WTC11 (cell line): ENCODE results near the gene CDRT4. TPM values are rescaled to one million over a fixed set of nuclear protein-coding genes. Genes with fewer than 3 reads are reported as not detected.

ENCODE experiments used
- ATAC-seq: fragments of 200-7000 bp; cut with Tn5 transposase; 2 replicates; pipeline ENCODE4 v1.10.0; 2021; ENCODE audit warnings: mild to moderate bottlenecking, moderate library complexity
- CTCF ChIA-PET: fragments of 300-600 bp; sonication (Branson Sonifier 250); formaldehyde crosslinking; loops from one replicate; lab custom pipeline; 2021; ENCODE audit warnings: antibody characterized with exemption; lab: Charles Lee
- POLR2A ChIA-PET: fragments of 350-600 bp; sonication (Branson Sonifier 250); formaldehyde crosslinking; loops from one replicate; lab custom pipeline; 2021; ENCODE audit warnings: antibody characterized with exemption; lab: Charles Lee
- DNase-seq: peaks from one replicate; pipeline ENCODE4 v3.0.0; 2021; ENCODE audit warnings: low spot score
- H3K27ac Mint-ChIP-seq: 2 replicates; pipeline ENCODE4 v1.8.0; 2021; ENCODE audit warnings: mixed read lengths
- H3K27me3 Mint-ChIP-seq: 2 replicates; pipeline ENCODE4 v1.8.0; 2021; ENCODE audit warnings: low read depth, mild to moderate bottlenecking, moderate library complexity, mixed read lengths
- H3K36me3 Mint-ChIP-seq: 2 replicates; pipeline ENCODE4 v1.8.0; 2021; ENCODE audit warnings: mixed read lengths
- H3K4me1 Mint-ChIP-seq: 2 replicates; pipeline ENCODE4 v1.8.0; 2022; ENCODE audit warnings: mixed read lengths
- H3K4me3 Mint-ChIP-seq: 2 replicates; pipeline ENCODE4 v1.8.0; 2021; ENCODE audit warnings: mild to moderate bottlenecking, moderate library complexity, mixed read lengths
- H3K9me3 Mint-ChIP-seq: 2 replicates; pipeline ENCODE4 v1.8.0; 2021; ENCODE audit warnings: mixed read lengths
- CBFB ChIP-seq: sonication (generic); formaldehyde crosslinking; IDR thresholded peaks from 2 replicates; pipeline ENCODE4 v1.8.1; 2022; ENCODE audit warnings: mild to moderate bottlenecking, low read depth, missing genetic modification reagents
- NFATC4 ChIP-seq: fragments of 250-450 bp; sonication (Bioruptor Pico); IDR thresholded peaks from 2 replicates; pipeline ENCODE4 v1.9.0; 2021; ENCODE audit warnings: mild to moderate bottlenecking
- SMAD4 ChIP-seq: sonication (generic); formaldehyde crosslinking; IDR thresholded peaks from 2 replicates; pipeline ENCODE4 v1.8.0; 2022; ENCODE audit warnings: mild to moderate bottlenecking, missing genetic modification reagents
- SP1 ChIP-seq: sonication (generic); formaldehyde crosslinking; conservative IDR thresholded peaks from 2 replicates; pipeline ENCODE4 v1.8.1; 2022; ENCODE audit warnings: missing genetic modification reagents
- TEAD1 ChIP-seq: sonication (generic); formaldehyde crosslinking; IDR thresholded peaks from 2 replicates; pipeline ENCODE4 v1.8.0; 2022; ENCODE audit warnings: mild to moderate bottlenecking, missing genetic modification reagents
- TP53 ChIP-seq: sonication (generic); formaldehyde crosslinking; IDR thresholded peaks from 2 replicates; pipeline ENCODE4 v1.8.1; 2023; ENCODE audit warnings: mild to moderate bottlenecking, missing genetic modification reagents
- ZBTB21 ChIP-seq: sonication (generic); formaldehyde crosslinking; IDR thresholded peaks from 2 replicates; pipeline ENCODE4 v1.8.1; 2023; ENCODE audit warnings: mild to moderate bottlenecking, missing genetic modification reagents, borderline replicate concordance
- ZNF121 ChIP-seq: sonication (generic); formaldehyde crosslinking; IDR thresholded peaks from 2 replicates; pipeline ENCODE4 v1.8.0; 2023; ENCODE audit warnings: missing genetic modification reagents
- ZNF138 ChIP-seq: sonication (generic); formaldehyde crosslinking; conservative IDR thresholded peaks from 2 replicates; pipeline ENCODE4 v1.8.1; 2022; ENCODE audit warnings: mild to moderate bottlenecking, moderate library complexity, missing genetic modification reagents
- ZNF232 ChIP-seq: sonication (generic); formaldehyde crosslinking; IDR thresholded peaks from 2 replicates; pipeline ENCODE4 v1.8.0; 2022; ENCODE audit warnings: mild to moderate bottlenecking, missing genetic modification reagents
- ZNF317 ChIP-seq: sonication (generic); formaldehyde crosslinking; IDR thresholded peaks from 2 replicates; pipeline ENCODE4 v1.8.1; 2023; ENCODE audit warnings: low read depth, mild to moderate bottlenecking, moderate library complexity, missing genetic modification reagents, borderline replicate concordance
- ZNF396 ChIP-seq: fragments of 250-450 bp; sonication (Bioruptor Pico); IDR thresholded peaks from 2 replicates; pipeline ENCODE4 v1.8.0; 2021; ENCODE audit warnings: mild to moderate bottlenecking, moderate library complexity, borderline replicate concordance
- ZNF671 ChIP-seq: fragments of 250-450 bp; sonication (Bioruptor Pico); IDR thresholded peaks from 2 replicates; pipeline ENCODE4 v1.8.0; 2021; ENCODE audit warnings: mild to moderate bottlenecking
- total RNA-seq: library from RNA; stranded (reverse); gene quantifications from 3 replicates; pipeline ENCODE4 v1.2.3, GENCODE V29; 2021
- TF ChIP-seq, protein P1 (sequence below): sonication (generic); formaldehyde crosslinking; conservative IDR thresholded peaks from 2 replicates; pipeline ENCODE4 v1.8.1; 2022; ENCODE audit warnings: mild to moderate bottlenecking, missing genetic modification reagents
- TF ChIP-seq, protein P2 (sequence below): fragments of 250-450 bp; sonication (Bioruptor Pico); IDR thresholded peaks from 2 replicates; pipeline ENCODE4 v1.9.0; 2021; ENCODE audit warnings: mild to moderate bottlenecking, borderline replicate concordance
- TF ChIP-seq, protein P3 (sequence below): sonication (generic); formaldehyde crosslinking; conservative IDR thresholded peaks from 2 replicates; pipeline ENCODE4 v1.8.1; 2023; ENCODE audit warnings: mild to moderate bottlenecking, low read depth, missing genetic modification reagents, moderate library complexity
- TF ChIP-seq, protein P4 (sequence below): sonication (generic); formaldehyde crosslinking; IDR thresholded peaks from 2 replicates; pipeline ENCODE4 v1.8.0; 2022; ENCODE audit warnings: mild to moderate bottlenecking, missing genetic modification reagents
- TF ChIP-seq, protein P5 (sequence below): sonication (generic); formaldehyde crosslinking; IDR thresholded peaks from 2 replicates; pipeline ENCODE4 v1.8.1; 2023; ENCODE audit warnings: mild to moderate bottlenecking, missing genetic modification reagents, moderate library complexity
- TF ChIP-seq, protein P6 (sequence below): sonication (generic); formaldehyde crosslinking; IDR thresholded peaks from 2 replicates; pipeline ENCODE4 v1.8.0; 2023; ENCODE audit warnings: mild to moderate bottlenecking, missing genetic modification reagents
- TF ChIP-seq, protein P7 (sequence below): sonication (generic); formaldehyde crosslinking; IDR thresholded peaks from 2 replicates; pipeline ENCODE4 v1.8.0; 2022; ENCODE audit warnings: mild to moderate bottlenecking, missing genetic modification reagents

The CDRT4 gene
- total RNA-seq, 1 experiment from 2014 or later: 4.9 TPM

DNA sequence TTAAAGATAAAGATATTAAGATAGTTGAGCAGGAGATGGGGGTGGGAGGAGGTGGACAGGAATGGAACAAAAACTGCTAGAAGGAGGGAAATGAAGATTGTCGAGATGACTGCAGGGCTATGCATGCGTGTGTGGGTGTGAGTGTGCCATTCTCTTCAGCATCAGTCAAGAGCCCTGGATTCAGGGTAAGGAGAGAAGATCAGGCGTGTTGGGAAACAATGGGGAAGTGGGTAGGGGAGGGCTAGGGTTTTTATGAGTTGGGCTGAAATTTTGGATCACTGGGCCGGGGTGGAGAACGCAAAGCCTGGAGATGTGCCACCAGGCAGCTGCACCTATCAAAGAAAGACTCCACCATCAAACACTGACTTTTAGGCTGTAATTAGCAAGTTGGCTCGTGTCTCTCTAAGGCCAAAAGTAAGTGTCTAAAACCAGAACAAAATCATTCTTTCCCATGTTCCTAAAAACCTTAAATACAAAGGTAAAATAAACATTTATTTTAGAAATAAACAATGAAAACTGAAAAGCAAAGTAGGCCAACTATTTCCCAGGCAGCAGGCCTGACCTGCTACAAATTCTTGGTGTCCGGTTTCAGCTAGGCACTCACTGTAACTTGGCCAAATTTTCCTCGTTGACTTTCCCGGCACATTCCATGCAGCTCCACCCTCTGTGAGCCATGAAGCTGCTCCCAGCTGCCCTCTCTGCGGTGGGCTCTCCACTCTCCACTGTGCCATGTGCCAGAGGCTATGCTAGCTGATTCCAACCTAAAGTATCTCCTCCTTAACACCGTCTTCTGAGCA, 4.2 kb downstream of the CDRT4 start (continued):
- TF ChIP-seq ZNF138 (no peak), SMAD4 (no peak), ZNF396 (CRISPR knock-in tag) (no peak), ZBTB21 (CRISPR knock-in tag) (no peak), TEAD1 (CRISPR knock-in tag) (no peak), ZNF232 (CRISPR knock-in tag) (no peak), CBFB (CRISPR knock-in tag) (no peak), ZNF317 (CRISPR knock-in tag) (no peak), SP1 (CRISPR knock-in tag) (no peak)
- TF ChIP-seq, protein P1, sequence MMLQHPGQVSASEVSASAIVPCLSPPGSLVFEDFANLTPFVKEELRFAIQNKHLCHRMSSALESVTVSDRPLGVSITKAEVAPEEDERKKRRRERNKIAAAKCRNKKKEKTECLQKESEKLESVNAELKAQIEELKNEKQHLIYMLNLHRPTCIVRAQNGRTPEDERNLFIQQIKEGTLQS (CRISPR knock-in tag): no peak
- TF ChIP-seq, protein P2, sequence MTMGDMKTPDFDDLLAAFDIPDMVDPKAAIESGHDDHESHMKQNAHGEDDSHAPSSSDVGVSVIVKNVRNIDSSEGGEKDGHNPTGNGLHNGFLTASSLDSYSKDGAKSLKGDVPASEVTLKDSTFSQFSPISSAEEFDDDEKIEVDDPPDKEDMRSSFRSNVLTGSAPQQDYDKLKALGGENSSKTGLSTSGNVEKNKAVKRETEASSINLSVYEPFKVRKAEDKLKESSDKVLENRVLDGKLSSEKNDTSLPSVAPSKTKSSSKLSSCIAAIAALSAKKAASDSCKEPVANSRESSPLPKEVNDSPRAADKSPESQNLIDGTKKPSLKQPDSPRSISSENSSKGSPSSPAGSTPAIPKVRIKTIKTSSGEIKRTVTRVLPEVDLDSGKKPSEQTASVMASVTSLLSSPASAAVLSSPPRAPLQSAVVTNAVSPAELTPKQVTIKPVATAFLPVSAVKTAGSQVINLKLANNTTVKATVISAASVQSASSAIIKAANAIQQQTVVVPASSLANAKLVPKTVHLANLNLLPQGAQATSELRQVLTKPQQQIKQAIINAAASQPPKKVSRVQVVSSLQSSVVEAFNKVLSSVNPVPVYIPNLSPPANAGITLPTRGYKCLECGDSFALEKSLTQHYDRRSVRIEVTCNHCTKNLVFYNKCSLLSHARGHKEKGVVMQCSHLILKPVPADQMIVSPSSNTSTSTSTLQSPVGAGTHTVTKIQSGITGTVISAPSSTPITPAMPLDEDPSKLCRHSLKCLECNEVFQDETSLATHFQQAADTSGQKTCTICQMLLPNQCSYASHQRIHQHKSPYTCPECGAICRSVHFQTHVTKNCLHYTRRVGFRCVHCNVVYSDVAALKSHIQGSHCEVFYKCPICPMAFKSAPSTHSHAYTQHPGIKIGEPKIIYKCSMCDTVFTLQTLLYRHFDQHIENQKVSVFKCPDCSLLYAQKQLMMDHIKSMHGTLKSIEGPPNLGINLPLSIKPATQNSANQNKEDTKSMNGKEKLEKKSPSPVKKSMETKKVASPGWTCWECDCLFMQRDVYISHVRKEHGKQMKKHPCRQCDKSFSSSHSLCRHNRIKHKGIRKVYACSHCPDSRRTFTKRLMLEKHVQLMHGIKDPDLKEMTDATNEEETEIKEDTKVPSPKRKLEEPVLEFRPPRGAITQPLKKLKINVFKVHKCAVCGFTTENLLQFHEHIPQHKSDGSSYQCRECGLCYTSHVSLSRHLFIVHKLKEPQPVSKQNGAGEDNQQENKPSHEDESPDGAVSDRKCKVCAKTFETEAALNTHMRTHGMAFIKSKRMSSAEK: no peak
- TF ChIP-seq, protein P3, sequence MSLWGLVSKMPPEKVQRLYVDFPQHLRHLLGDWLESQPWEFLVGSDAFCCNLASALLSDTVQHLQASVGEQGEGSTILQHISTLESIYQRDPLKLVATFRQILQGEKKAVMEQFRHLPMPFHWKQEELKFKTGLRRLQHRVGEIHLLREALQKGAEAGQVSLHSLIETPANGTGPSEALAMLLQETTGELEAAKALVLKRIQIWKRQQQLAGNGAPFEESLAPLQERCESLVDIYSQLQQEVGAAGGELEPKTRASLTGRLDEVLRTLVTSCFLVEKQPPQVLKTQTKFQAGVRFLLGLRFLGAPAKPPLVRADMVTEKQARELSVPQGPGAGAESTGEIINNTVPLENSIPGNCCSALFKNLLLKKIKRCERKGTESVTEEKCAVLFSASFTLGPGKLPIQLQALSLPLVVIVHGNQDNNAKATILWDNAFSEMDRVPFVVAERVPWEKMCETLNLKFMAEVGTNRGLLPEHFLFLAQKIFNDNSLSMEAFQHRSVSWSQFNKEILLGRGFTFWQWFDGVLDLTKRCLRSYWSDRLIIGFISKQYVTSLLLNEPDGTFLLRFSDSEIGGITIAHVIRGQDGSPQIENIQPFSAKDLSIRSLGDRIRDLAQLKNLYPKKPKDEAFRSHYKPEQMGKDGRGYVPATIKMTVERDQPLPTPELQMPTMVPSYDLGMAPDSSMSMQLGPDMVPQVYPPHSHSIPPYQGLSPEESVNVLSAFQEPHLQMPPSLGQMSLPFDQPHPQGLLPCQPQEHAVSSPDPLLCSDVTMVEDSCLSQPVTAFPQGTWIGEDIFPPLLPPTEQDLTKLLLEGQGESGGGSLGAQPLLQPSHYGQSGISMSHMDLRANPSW: no peak
- TF ChIP-seq, protein P4, sequence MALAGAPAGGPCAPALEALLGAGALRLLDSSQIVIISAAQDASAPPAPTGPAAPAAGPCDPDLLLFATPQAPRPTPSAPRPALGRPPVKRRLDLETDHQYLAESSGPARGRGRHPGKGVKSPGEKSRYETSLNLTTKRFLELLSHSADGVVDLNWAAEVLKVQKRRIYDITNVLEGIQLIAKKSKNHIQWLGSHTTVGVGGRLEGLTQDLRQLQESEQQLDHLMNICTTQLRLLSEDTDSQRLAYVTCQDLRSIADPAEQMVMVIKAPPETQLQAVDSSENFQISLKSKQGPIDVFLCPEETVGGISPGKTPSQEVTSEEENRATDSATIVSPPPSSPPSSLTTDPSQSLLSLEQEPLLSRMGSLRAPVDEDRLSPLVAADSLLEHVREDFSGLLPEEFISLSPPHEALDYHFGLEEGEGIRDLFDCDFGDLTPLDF (CRISPR knock-in tag): no peak
- TF ChIP-seq, all 79 proteins: peak for 0

DNA sequence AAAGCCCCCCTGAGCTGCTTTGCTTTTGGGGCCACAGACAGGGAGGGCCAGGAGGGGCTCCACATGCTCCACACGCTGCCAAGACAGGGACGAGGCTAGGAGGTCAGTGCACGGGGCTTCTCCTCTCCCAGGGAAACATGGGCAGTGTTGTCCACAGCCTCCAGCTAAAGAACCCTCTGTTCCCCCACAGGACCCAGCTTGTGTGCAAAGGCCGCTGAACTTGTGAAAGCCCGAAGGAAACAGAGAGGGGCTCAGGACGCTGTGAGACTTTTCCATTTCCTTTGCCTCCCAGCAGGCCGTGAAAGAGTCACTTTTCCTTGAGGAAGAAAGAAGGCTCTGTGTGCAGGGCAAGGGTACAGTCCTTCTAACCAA, 9.7 kb downstream of the CDRT4 start:
- H3K4me1 Mint-ChIP-seq: no peaks in the 10 kb centered on the region
- no peak for ATAC-seq
- POLR2A ChIA-PET: interaction anchor here (1.2 kb wide), 1 partner anchor 46 kb away, joined by 5 read pairs; no protein-coding TSS in a partner anchor
- CTCF ChIA-PET: interaction anchor here (0.6 to 2.5 kb wide), 4 partner anchors 21 to 195 kb away, joined by 3 to 19 read pairs (median 6); no protein-coding TSS in a partner anchor
- no peak overlapping the region for H3K4me3 Mint-ChIP-seq
- DNase-seq: no peak
- H3K27ac Mint-ChIP-seq: no peak overlapping the region
- H3K9me3 Mint-ChIP-seq: peaks cover 18% of the 10 kb centered on the region
- peaks cover 27% of the 10 kb centered on the region for H3K36me3 Mint-ChIP-seq
- H3K27me3 Mint-ChIP-seq: no peaks in the 10 kb centered on the region
- no peak for TF ChIP-seq NFATC4 (CRISPR knock-in tag)
- TF ChIP-seq ZNF317 (CRISPR knock-in tag): no peak
- no peak for TF ChIP-seq ZNF671
- no peak for TF ChIP-seq ZNF121 (CRISPR knock-in tag)
- TF ChIP-seq, protein P5, sequence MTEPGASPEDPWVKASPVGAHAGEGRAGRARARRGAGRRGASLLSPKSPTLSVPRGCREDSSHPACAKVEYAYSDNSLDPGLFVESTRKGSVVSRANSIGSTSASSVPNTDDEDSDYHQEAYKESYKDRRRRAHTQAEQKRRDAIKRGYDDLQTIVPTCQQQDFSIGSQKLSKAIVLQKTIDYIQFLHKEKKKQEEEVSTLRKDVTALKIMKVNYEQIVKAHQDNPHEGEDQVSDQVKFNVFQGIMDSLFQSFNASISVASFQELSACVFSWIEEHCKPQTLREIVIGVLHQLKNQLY (CRISPR knock-in tag): no peak
- no peak for TF ChIP-seq ZNF232 (CRISPR knock-in tag)
- TF ChIP-seq TP53 (CRISPR knock-in tag): no peak
- TF ChIP-seq, protein P6, sequence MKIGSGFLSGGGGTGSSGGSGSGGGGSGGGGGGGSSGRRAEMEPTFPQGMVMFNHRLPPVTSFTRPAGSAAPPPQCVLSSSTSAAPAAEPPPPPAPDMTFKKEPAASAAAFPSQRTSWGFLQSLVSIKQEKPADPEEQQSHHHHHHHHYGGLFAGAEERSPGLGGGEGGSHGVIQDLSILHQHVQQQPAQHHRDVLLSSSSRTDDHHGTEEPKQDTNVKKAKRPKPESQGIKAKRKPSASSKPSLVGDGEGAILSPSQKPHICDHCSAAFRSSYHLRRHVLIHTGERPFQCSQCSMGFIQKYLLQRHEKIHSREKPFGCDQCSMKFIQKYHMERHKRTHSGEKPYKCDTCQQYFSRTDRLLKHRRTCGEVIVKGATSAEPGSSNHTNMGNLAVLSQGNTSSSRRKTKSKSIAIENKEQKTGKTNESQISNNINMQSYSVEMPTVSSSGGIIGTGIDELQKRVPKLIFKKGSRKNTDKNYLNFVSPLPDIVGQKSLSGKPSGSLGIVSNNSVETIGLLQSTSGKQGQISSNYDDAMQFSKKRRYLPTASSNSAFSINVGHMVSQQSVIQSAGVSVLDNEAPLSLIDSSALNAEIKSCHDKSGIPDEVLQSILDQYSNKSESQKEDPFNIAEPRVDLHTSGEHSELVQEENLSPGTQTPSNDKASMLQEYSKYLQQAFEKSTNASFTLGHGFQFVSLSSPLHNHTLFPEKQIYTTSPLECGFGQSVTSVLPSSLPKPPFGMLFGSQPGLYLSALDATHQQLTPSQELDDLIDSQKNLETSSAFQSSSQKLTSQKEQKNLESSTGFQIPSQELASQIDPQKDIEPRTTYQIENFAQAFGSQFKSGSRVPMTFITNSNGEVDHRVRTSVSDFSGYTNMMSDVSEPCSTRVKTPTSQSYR (CRISPR knock-in tag): no peak
- TF ChIP-seq, protein P7, sequence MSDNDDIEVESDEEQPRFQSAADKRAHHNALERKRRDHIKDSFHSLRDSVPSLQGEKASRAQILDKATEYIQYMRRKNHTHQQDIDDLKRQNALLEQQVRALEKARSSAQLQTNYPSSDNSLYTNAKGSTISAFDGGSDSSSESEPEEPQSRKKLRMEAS (CRISPR knock-in tag): no peak
